Adrenal gland (tissue), 5 donors: ENCODE measurements around the gene N4BP2.

Source experiments
- CTCF ChIP-seq, 6 experiments: fragments of 450-650 bp in 4 of 6; fragments of 200-600 bp in 2 of 6; sonication (generic) in 1 of 6; IDR thresholded peaks; 1 replicate in 5 of 6; 2 replicates in 1 of 6; pipeline versions ENCODE4 v1.5.1 to v1.8.0; 2016 to 2021; ENCODE audit warnings: antibody characterized with exemption in 6 of 6, mild to moderate bottlenecking in 2 of 6, moderate library complexity in 1 of 6
- POLR2A ChIP-seq, 2 donors: fragments of 450-650 bp; IDR thresholded peaks; one replicate each; pipeline ENCODE4 v1.6.1; 2017; ENCODE audit warnings: antibody characterized with exemption in 2 of 2, mild to moderate bottlenecking in 2 of 2, moderate library complexity in 1 of 2
- donor health status: DM: no; HTN: no; CAD: no.

- no peak for TF ChIP-seq CTCF (IDR thresholded peaks at IDR 0.05)
- no peak for TF ChIP-seq POLR2A (IDR thresholded peaks at IDR 0.05)
These were observed 10.0 kb downstream of the N4BP2 start for GRCh38 chr4:40066651-40067050.
